ENCODE measurements around the gene NFIX.

The NFIX gene

DNA sequence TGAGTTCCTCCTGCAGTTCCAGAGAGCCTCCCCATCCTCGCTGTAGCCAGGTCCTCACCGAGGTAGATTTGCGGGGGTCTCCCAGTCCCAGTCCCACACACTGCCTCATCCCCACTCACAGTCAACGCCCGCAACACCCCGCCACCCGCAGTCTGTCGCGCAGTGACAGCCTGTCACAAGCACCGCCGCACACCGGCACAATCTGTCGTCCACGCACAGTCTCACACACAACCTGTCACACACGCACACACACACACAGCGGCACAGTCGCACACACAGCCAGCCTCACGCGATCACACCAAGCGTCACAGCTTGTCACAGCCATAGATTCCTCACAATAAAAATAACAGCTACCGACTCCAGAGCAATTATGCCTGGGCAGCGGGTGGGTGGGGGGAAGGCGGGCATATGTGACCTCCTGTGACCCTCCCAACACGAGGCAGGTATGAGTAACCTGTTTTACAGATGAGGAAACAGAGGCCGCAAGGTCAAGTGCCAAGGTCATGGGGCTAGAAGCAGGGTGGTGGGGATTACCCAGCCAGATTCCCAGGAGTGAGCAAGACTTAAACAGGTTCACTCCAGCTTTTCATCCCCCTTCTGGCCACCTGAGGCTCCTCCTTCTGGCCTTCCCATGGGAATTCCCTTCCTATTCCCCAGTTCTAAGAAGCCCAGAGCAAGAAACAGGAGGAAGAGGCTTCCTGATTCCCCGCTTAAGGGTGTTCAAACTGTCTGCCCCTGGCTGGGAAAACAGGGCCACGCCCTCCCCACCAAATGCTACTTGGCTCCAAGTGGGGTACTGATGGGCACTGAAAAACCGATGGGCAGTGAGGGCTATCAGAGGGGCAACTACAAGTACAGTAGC is 13.9 kb downstream of the NFIX start:
- DNase-seq (ENCODE audit: low read depth): no peak

DNA sequence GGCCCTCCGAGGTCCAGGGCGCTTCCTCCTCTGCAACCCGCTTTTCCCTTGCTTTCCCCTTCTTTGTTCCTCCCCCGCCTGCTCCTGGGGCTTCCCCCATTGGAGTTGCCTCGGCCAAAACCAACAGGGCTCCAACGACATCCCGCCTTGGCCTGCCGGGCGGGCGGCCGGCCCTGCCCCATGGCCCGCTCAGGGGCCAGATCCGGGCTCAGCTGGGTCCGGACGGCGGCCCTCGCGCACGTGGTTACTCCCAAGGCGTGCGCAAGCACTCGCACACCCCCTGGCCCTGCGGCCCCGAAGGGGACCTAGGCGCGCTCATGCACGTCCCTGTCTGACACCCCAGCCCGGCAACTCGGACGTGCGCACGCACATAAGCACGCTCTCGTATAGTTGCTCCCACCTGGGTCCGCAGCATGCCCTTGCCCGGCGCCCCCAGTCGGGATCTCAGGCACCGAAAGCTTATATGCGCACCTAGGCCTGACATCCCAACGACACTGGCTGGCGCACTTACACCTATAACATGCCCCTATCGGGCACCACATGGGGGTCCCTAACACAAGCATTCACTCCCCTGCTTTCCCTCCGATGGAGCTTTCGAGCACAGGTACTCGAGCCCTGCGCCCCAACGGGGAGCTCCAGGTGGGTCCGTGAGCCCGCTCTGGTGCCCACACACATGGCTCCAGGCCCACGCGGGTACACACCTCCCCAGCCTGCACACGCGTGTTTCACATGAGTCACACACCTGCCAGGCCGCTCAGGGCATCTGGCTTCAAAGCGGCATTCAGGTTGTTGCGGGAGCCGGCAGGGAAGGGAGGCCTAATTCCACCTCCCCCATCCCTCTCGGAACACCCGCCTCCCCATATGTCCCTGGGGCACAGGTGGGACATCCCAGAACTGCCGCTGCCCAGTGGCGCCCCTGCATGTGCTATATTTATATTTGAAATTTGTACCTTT is 15.0 kb downstream of the NFIX start:
- DNase-seq (ENCODE audit: low read depth): no peak

- no peak for DNase-seq (ENCODE audit: low read depth)
These were observed 15.8 kb downstream of the NFIX start for GRCh38 chr19:13010992-13011652.

GRCh38 chr19:13011653-13012389 is 16.5 kb downstream of the NFIX start:
- DNase-seq (ENCODE audit: low read depth): no peak

DNA sequence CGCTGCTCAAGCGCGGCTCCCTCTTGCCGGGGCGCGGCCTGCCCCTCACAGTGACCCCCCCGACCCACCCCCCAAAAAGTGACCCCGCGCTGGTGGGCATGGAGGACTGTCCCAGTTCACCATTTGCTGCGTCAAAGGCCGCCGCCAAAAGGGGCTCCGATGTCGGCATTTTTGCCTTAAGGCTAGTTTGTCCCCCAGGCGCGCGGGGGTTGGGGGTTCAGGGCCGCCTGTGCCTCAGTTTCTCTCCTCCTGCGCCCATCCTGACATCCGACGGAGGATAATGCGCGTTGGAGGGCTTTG is 17.1 kb downstream of the NFIX start:
- DNase-seq (ENCODE audit: low read depth): no peak

GRCh38 chr19:13012690-13013608 is 17.7 kb downstream of the NFIX start:
- DNase-seq (ENCODE audit: low read depth): no peak

DNA sequence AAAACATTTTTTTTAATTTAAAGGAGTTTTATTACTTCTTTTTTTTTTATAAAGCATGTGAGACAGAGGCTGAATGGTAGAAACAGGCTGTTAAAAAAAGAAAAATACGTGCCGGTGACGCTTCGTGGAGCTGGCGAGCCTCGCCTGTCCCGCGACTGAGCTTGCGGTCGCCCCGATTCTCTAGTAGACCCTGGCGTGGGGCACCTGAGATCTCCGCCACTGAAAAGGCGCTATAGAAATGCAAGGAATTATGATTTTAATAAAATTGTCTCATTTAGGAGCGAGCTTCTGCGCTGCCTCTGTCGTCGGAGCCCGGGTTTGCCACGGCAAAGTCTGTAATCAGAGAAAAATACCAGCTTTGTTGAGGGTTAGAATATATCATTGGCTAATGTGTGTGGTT is 18.4 kb downstream of the NFIX start:
- DNase-seq (ENCODE audit: low read depth): no peak

DNA sequence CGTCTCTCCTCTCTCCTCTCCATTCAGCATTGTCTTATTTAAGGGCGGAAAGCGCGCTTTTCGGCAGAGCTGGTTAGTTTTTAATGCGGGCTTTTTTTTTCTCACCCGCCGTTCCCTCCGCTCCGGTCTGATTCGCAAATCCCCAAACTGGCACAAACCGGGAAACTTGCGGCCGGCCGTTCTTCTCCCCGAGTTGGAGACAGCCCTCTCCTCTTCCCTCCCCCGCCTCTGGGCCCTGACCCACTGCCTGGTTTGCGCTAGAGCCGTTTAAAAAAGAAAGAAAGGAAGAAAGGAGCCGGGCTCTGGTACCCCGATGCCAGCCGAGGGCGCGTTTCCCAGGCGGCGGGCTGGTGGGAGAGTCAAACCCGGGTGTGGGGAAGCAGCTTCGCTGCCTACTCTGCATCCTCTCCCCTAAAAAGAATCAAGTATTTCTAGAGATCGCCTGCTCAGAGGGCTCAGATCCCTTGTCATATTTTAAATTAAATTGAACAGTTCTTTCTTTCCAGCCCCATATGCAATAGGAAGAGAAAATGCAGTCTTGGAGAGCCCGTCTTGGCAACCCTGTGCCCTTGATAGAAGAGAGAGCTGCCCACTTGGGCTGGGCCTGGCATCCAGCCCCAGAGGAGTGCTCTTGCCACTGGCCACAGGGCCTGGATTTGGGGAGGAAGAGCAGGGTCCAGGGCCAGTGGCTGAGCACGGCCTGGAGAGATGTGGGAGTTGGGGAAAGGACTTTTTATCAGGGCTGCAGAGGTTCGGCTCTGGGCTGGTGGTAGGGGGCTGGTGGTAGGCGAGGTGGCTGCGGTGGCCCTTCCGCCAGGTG is 19.0 kb downstream of the NFIX start:
- DNase-seq (ENCODE audit: low read depth): no peak

- DNase-seq (ENCODE audit: low read depth): no peak
These were observed 19.6 kb downstream of the NFIX start for GRCh38 chr19:13014921-13015280.

GRCh38 chr19:13015361-13016223 is 20.3 kb downstream of the NFIX start:
- DNase-seq (ENCODE audit: low read depth): no peak

GRCh38 chr19:13016245-13016627 is 21.0 kb downstream of the NFIX start:
- no peak for DNase-seq (ENCODE audit: low read depth)

- DNase-seq (ENCODE audit: low read depth): no peak
These were observed 21.5 kb downstream of the NFIX start for GRCh38 chr19:13016628-13017305.

DNA sequence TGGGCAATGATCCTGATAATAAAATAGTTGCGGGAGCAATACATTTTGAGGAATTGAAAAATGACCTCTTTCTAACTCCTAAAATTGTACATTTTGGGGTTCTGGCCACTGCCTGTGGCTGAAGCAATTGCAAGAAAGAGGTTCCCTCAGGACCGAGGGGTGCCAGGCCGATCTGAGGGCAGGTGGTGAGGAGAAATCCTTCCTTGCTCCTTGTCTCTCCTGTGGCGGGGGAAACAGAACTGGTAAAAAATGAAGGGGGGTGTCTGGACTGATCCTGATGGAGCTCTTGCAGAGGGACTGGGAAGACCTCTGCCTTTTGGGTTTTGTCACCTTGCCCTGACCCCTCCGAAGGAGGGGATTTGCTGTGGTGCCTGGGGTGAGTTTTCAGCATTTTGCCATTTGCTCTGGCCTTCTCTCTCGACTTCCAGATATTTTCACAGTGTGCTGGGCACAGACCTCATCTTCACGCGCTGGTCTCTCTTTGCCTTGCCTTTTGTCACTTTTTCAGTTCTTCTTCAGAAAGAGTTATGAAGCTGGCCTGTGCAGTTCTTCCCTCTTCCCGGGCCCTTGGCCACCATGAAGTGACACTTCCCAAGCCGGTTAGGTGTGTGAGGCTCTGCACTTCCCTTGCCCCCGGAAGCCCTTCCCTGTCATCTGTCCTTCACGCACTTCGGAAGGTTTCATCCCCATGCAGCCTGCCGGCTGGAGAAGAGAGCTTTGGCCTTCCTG is 22.2 kb downstream of the NFIX start:
- DNase-seq (ENCODE audit: low read depth): no peak

- DNase-seq (ENCODE audit: low read depth): no peak
These were observed 23.0 kb downstream of the NFIX start for GRCh38 chr19:13018035-13018914.

- no peak for DNase-seq (ENCODE audit: low read depth)
These were observed 24.1 kb downstream of the NFIX start for GRCh38 chr19:13019332-13019731.

DNA sequence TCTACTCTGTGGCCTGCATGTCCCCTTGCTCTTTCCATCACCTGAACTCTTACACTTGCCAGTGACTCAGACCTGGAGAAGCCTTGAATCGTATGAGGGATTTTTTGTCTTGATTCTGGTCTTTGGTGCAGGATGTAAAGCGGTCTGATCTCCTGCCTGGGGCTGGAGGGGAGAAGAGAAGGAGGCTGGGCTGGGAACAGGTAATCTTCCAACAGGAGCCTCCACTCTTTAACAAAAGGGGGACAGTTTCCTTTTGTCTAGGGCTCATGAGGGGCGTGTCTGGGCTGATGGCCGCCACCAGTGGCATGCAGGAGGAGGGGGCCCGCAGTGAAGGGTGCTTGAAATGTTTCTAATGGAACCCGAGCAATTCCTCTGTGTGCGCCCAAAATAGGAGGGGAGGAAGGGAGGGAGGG is 24.7 kb downstream of the NFIX start:
- DNase-seq (ENCODE audit: low read depth): no peak
